ENCODE data around the gene AFG1L.

AFG1L gene

GRCh38 chr6:108464418-108465097 is 169.7 kb downstream of the AFG1L start:
- peak; percentile 17 for DNase-seq

GRCh38 chr6:108465098-108465495 is 170.2 kb downstream of the AFG1L start:
- DNase-seq: no peak

- DNase-seq: no peak
These were observed 173.5 kb downstream of the AFG1L start for GRCh38 chr6:108468346-108468745.

- no peak for DNase-seq
These were observed 174.5 kb downstream of the AFG1L start for GRCh38 chr6:108469316-108469715.

GRCh38 chr6:108473197-108473596 is 178.3 kb downstream of the AFG1L start:
- no peak for DNase-seq

GRCh38 chr6:108476376-108476775 is 181.5 kb downstream of the AFG1L start:
- peak; percentile 79 for DNase-seq

- peak; percentile 68 for DNase-seq
These were observed 182.1 kb downstream of the AFG1L start for GRCh38 chr6:108476847-108477430.

- DNase-seq: no peak
These were observed 187.7 kb downstream of the AFG1L start for GRCh38 chr6:108482559-108482958.

- DNase-seq: peak; percentile 13
These were observed 189.2 kb downstream of the AFG1L start for GRCh38 chr6:108484016-108484415.

GRCh38 chr6:108489699-108490098 is 194.8 kb downstream of the AFG1L start:
- DNase-seq: no peak

- DNase-seq: peak; percentile 74
These were observed 197.4 kb downstream of the AFG1L start for GRCh38 chr6:108492131-108492766.

GRCh38 chr6:108494434-108494833 is 199.6 kb downstream of the AFG1L start:
- no peak for DNase-seq

- DNase-seq: peak; percentile 71
These were observed 203.0 kb downstream of the AFG1L start for GRCh38 chr6:108497883-108498282.

- DNase-seq: peak; percentile 43
These were observed 206.7 kb downstream of the AFG1L start for GRCh38 chr6:108501559-108501958.

- DNase-seq: no peak
These were observed 208.0 kb downstream of the AFG1L start for GRCh38 chr6:108502832-108503231.

- no peak for DNase-seq
These were observed 212.5 kb downstream of the AFG1L start for GRCh38 chr6:108507316-108507715.

GRCh38 chr6:108510461-108511319 is 215.8 kb downstream of the AFG1L start:
- no peak for DNase-seq

GRCh38 chr6:108518714-108519576 is 224.1 kb downstream of the AFG1L start:
- DNase-seq: peak; percentile 65

GRCh38 chr6:108521616-108522107 is 226.8 kb downstream of the AFG1L start:
- no peak for DNase-seq

- DNase-seq: no peak
These were observed 228.8 kb downstream of the AFG1L start for GRCh38 chr6:108523697-108524096.

- no peak for DNase-seq
These were observed 229.8 kb downstream of the AFG1L start for GRCh38 chr6:108524528-108525248.

Data from NCI-H69 (cell line).